Endothelial cell (in vitro differentiated cells): ENCODE results near the gene MAGI1. TPM values are rescaled to one million over a fixed set of nuclear protein-coding genes. Genes with fewer than 3 reads are reported as not detected.
A peak's percentile ranks its signal among the peaks of the same experiment; 100 is the strongest.

ENCODE experiments used
- DNase-seq: peaks from one replicate; pipeline ENCODE4 v3.0.0; 2021; ENCODE audit warnings: low spot score
- H3K27ac Mint-ChIP-seq: one replicate; pipeline ENCODE4 v1.8.0; 2021; ENCODE audit warnings: mixed read lengths, inconsistent platforms; ENCODE audit not compliant: unreplicated experiment
- H3K27me3 Mint-ChIP-seq: one replicate; pipeline ENCODE4 v1.8.0; 2021; ENCODE audit warnings: mild to moderate bottlenecking, moderate library complexity, mixed read lengths, inconsistent platforms; ENCODE audit not compliant: unreplicated experiment
- H3K36me3 Mint-ChIP-seq: one replicate; pipeline ENCODE4 v1.8.0; 2021; ENCODE audit warnings: mild to moderate bottlenecking, low read depth, mixed read lengths, inconsistent platforms; ENCODE audit not compliant: unreplicated experiment
- H3K4me1 Mint-ChIP-seq: one replicate; pipeline ENCODE4 v1.8.0; 2021; ENCODE audit warnings: mild to moderate bottlenecking, mixed read lengths, inconsistent platforms; ENCODE audit not compliant: unreplicated experiment
- H3K4me3 Mint-ChIP-seq: one replicate; pipeline ENCODE4 v1.8.0; 2021; ENCODE audit warnings: mild to moderate bottlenecking, mixed read lengths, inconsistent platforms; ENCODE audit not compliant: unreplicated experiment
- H3K9me3 Mint-ChIP-seq: one replicate; pipeline ENCODE4 v1.8.0; 2021; ENCODE audit warnings: mixed read lengths, inconsistent platforms; ENCODE audit not compliant: unreplicated experiment
- CTCF ChIP-seq: fragments of 200-600 bp; sonication (generic); IDR thresholded peaks from one replicate; pipeline ENCODE4 v1.5.0; 2021; ENCODE audit warnings: antibody characterized with exemption; ENCODE audit not compliant: unreplicated experiment
- total RNA-seq: library from RNA; stranded (reverse); fragmentation: NEBNext Ultra II Directional; extraction: Animal tissue kit (Norgen Biotek cat#: 25700); gene quantifications from one replicate; pipeline ENCODE4 v1.2.1, GENCODE V29; 2021; ENCODE audit not compliant: unreplicated experiment

The MAGI1 gene
- total RNA-seq, 1 donor from 2014 or later, result 33.8 TPM

GRCh38 chr3:65968996-65969395 lies 69.7 kb downstream of the MAGI1 start:
- Mint-ChIP-seq H3K27ac (no peak overlapping the region), H3K4me1 (peaks cover 24% of the 10 kb centered on the region), H3K4me3 (no peak overlapping the region), H3K27me3 (peaks cover 4% of the 10 kb centered on the region), H3K36me3 (no peaks in the 10 kb centered on the region), H3K9me3 (no peaks in the 10 kb centered on the region)
- DNase-seq, result no peak
- TF ChIP-seq CTCF, result no peak

- H3K27me3 Mint-ChIP-seq, result peaks cover 4% of the 10 kb centered on the region
- H3K36me3 Mint-ChIP-seq, result no peaks in the 10 kb centered on the region
- no peaks in the 10 kb centered on the region for H3K9me3 Mint-ChIP-seq
- H3K4me1 Mint-ChIP-seq, result peaks cover 28% of the 10 kb centered on the region
- DNase-seq, result no peak
- H3K27ac Mint-ChIP-seq, result no peak overlapping the region
- no peak overlapping the region for H3K4me3 Mint-ChIP-seq
- TF ChIP-seq CTCF, result no peak
Measured at GRCh38 chr3:65967451-65967850, 71.3 kb downstream of the MAGI1 start.

- no peaks in the 10 kb centered on the region for H3K36me3 Mint-ChIP-seq
- peaks cover 36% of the 10 kb centered on the region for H3K4me1 Mint-ChIP-seq
- TF ChIP-seq CTCF, result no peak
- DNase-seq, result no peak
- no peak overlapping the region for H3K27ac Mint-ChIP-seq
- no peak overlapping the region for H3K4me3 Mint-ChIP-seq
- no peaks in the 10 kb centered on the region for H3K9me3 Mint-ChIP-seq
- H3K27me3 Mint-ChIP-seq, result peaks cover 4% of the 10 kb centered on the region
Measured at GRCh38 chr3:65964838-65965237, 73.9 kb downstream of the MAGI1 start.

- no peak for DNase-seq
- no peaks in the 10 kb centered on the region for H3K36me3 Mint-ChIP-seq
- no peak overlapping the region for H3K27ac Mint-ChIP-seq
- peaks cover 4% of the 10 kb centered on the region for H3K27me3 Mint-ChIP-seq
- no peaks in the 10 kb centered on the region for H3K9me3 Mint-ChIP-seq
- H3K4me1 Mint-ChIP-seq, result peaks cover 37% of the 10 kb centered on the region
- H3K4me3 Mint-ChIP-seq, result no peak overlapping the region
- no peak for TF ChIP-seq CTCF
Measured at GRCh38 chr3:65963787-65964677, 74.7 kb downstream of the MAGI1 start.

GRCh38 chr3:65961733-65962132 lies 77.0 kb downstream of the MAGI1 start:
- Mint-ChIP-seq H3K27me3 (peaks cover 3% of the 10 kb centered on the region), H3K27ac (peak overlapping the region; percentile 30)

More at GRCh38 chr3:65961733-65962132, 77.0 kb downstream of the MAGI1 start:
- no peaks in the 10 kb centered on the region for H3K9me3 Mint-ChIP-seq
- no peak for DNase-seq
- H3K4me1 Mint-ChIP-seq, result peaks cover 38% of the 10 kb centered on the region
- H3K4me3 Mint-ChIP-seq, result no peak overlapping the region
- no peak for TF ChIP-seq CTCF
- peaks cover 3% of the 10 kb centered on the region for H3K36me3 Mint-ChIP-seq
